ENCODE measurements around the gene RFX6.
"Not testable (repeated sequence)": the region's sequence is repeated elsewhere in the genome, so short reads cannot be mapped to it uniquely, and the experiment has no call there.

The RFX6 gene, protein sequence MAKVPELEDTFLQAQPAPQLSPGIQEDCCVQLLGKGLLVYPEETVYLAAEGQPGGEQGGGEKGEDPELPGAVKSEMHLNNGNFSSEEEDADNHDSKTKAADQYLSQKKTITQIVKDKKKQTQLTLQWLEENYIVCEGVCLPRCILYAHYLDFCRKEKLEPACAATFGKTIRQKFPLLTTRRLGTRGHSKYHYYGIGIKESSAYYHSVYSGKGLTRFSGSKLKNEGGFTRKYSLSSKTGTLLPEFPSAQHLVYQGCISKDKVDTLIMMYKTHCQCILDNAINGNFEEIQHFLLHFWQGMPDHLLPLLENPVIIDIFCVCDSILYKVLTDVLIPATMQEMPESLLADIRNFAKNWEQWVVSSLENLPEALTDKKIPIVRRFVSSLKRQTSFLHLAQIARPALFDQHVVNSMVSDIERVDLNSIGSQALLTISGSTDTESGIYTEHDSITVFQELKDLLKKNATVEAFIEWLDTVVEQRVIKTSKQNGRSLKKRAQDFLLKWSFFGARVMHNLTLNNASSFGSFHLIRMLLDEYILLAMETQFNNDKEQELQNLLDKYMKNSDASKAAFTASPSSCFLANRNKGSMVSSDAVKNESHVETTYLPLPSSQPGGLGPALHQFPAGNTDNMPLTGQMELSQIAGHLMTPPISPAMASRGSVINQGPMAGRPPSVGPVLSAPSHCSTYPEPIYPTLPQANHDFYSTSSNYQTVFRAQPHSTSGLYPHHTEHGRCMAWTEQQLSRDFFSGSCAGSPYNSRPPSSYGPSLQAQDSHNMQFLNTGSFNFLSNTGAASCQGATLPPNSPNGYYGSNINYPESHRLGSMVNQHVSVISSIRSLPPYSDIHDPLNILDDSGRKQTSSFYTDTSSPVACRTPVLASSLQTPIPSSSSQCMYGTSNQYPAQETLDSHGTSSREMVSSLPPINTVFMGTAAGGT

DNA sequence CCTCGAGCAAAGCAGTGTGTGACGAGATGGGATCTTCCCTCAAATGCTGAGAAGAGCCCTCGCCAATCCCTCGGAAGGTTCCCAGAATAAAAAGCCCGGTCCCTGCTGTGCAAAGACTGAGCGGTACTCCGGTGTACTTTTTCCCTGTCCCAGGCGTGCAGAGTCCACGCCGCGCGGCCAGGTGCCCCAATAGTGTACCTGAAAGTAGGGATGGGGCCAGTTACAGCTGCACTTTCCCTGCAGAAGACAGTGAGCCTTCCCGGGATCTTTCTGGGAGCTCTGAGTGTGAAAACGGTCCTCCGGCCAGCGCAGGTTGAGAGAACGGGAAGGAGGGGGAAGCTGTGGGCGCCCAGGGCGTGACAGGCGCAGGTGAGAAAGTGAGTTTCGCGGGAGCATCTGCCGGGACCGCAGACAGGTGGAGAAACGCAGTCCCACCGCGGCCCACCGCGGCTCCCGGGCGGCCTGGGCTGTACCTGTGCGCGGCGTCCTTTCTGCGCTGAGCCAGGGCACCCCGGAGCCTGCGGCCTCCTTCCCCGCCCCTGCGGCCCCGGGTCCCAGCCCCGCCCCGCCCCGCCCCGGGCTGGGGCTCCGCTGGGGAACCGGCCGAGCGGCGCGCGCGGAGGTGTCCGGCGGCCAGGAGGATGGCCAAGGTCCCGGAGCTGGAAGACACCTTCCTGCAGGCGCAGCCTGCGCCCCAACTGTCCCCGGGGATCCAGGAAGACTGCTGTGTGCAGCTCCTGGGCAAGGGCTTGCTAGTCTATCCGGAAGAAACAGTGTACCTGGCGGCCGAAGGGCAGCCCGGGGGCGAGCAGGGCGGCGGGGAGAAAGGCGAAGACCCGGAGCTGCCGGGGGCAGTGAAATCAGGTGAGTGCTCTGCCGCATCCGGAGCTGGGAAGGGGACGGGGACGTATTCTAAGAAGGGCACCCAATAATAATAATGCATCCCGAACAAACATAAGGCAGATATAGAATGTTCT is at the start of gene RFX6:
TSS of gene RFX6 (plus strand) at position 608 of the 977 bp plus-strand sequence. CDS start at position 642, 34 bp downstream.
- DNase-seq (ENCODE audit: low read depth), result no peak

GRCh38 chr6:116827561-116828240 is 49.3 kb upstream of the RFX6 start:
- DNase-seq (ENCODE audit: low read depth), result no peak

DNA sequence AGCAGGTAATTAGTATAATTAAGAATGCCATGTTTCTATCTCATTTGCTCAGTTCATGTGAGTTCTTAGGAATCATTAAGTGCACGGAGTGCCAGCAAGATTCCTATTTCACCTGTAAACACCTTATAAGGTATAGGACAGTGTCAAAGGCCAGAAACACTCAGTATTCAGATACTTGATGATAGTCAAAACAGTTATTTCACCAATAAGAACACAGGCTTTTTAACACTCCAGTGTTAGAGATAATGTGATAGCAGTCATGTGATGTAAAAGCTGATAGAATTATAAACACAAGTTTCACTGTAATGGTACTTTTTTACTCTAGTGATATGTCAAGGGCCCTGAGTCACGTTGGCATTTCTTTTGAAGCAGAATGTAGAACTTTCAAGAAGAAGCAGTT is 48.1 kb upstream of the RFX6 start, which contains the start of gene GPRC6A:
TSS of gene GPRC6A (minus strand) at position 101 of the 400 bp plus-strand sequence. CDS start at position 31, 70 bp downstream.
- no peak for DNase-seq (ENCODE audit: low read depth)

GRCh38 chr6:116834526-116834925 is 42.5 kb upstream of the RFX6 start:
- not testable (repeated sequence) for DNase-seq (ENCODE audit: low read depth)

GRCh38 chr6:116836606-116837342 is 40.3 kb upstream of the RFX6 start:
- no peak for DNase-seq (ENCODE audit: low read depth)

DNA sequence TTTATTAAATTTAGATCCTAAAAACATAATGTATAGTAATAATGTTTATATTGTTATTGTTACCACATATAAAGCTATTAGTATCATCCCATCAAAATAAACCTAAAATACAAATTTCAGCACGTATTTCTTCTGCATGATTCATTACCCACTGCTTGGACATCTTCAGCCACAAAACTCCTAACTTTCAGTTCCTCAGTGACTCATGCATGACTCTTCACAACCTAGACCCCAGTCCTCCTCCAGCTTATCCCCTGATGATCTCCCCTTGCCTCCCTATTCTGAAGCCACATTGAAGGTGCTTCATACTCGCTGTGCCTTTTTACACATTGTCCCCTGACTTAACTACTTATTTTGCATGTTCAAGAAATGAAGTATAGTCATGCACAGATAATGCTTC is 37.0 kb upstream of the RFX6 start:
- no peak for DNase-seq (ENCODE audit: low read depth)

DNA sequence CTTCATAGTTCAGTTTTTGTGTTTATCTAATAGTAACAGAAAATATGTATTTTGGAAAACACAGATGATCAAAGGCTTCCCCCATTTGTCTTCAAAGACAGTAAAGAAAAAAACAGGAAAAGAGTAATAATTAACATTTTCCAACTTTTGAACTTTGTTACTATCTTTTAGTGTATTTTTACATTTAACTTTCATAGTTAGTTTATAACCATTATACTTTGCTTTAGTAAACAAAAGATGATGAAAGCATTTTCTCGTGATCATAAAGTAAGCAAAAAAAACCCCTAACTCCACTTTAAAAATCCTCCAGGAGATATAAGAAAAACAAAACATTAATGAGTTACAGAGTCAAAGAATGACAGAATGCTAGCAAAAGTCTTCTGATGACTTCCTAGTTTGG is 34.6 kb upstream of the RFX6 start:
- DNase-seq (ENCODE audit: low read depth), result no peak

DNA sequence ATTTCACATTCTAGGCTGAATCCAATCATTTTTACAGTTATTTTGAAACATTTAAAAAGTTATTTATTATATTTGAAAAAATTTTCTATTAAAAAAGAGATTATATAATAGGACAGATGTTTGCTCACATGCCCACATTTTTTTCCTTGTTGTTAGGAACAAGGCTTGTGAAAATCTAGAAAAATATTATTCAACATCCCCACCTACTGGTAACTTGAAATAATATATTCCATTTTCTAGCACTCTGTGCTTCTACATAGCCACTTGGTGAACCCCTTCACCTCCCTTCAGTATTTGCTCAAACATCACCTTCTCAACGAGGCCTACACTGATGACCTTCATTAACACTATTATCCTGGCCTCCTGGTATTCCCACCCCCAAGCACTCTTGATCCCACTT is 29.8 kb upstream of the RFX6 start:
- DNase-seq (ENCODE audit: low read depth), result no peak

DNA sequence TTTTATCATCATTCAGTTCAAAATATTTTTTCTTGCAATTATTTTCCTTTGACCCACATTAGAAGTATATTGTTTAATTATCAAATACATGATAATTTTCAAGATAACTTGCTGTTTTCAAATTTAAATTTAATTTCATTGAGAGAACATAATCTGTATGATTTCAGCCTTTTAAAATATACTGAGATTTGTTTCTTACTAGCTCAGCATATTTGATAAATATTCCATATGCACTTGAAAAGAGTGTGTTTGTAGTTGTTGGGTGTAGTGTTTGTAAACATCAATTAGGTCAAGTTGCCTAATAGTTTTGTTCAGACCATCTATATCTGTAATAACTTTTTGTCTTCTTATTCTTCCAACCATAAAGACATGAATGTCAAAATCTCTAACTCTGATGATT is 19.0 kb upstream of the RFX6 start:
- DNase-seq (ENCODE audit: low read depth), result no peak

GRCh38 chr6:116859264-116859663 is 17.8 kb upstream of the RFX6 start:
- no peak for DNase-seq (ENCODE audit: low read depth)

GRCh38 chr6:116866281-116866871 is 10.7 kb upstream of the RFX6 start:
- no peak for DNase-seq (ENCODE audit: low read depth)

GRCh38 chr6:116872771-116873170 is 4.3 kb upstream of the RFX6 start:
- DNase-seq (ENCODE audit: low read depth), result no peak

GRCh38 chr6:116876107-116876506 is 935 bp upstream of the RFX6 start:
- DNase-seq (ENCODE audit: low read depth), result no peak

GRCh38 chr6:116877743-116878142 is 701 bp downstream of the RFX6 start:
- no peak for DNase-seq (ENCODE audit: low read depth)

DNA sequence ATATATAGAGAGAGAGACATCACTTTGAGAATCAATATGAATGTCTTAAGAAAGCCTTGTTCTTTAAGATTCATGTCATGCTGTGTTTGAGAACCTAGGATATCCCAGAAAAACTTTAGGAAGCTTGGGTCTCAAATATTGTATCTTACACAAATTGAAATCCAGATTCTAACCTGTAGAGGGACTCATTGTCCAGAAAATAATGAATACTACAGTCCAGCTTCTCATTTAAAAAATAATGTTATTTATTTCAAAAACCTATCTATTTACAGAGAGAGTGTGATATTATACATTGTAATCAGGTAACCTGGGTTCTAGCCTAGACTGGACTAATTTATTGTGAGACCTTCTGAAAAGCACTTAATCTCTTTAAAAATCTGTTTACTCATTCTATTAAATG is 4.2 kb downstream of the RFX6 start:
- DNase-seq (ENCODE audit: low read depth), result no peak

GRCh38 chr6:116883005-116883404 is 6.0 kb downstream of the RFX6 start:
- DNase-seq (ENCODE audit: low read depth), result no peak

- DNase-seq (ENCODE audit: low read depth), result no peak
Measured at GRCh38 chr6:116884530-116884929, 7.5 kb downstream of the RFX6 start.

DNA sequence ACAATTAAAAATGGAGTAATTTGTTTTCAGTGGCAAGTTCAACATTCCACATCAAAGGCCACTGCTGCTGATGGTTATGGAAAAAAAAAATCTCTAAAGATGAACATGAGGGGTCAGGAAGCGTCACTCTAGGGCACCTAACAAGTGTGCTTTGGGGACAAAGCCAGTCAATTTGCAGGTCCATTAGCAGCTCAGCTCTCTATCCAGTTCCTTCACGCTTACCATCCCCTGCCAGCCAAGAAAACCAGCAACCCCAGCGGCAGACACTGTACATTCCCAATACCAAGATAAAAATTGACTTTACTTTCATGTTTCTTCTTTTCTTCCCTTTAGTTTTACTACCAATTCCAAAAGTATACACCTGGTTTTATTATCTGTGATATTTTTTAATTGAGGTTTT is 10.1 kb downstream of the RFX6 start:
- DNase-seq (ENCODE audit: low read depth), result no peak

- no peak for DNase-seq (ENCODE audit: low read depth)
Measured at GRCh38 chr6:116887894-116888293, 10.9 kb downstream of the RFX6 start.

Data from activated T-helper 1 cell treated with Interleukin-2 at 50 U/mL for 16 hours (primary cell).